Measurements from ENCODE around the gene POU2AF1. TPM values are rescaled to one million over a fixed set of nuclear protein-coding genes. Genes with fewer than 3 reads are reported as not detected.

The POU2AF1 gene
- total RNA-seq, 3 donors from 2014 or later = 4.3 to 10.8 (median 7.5) TPM

GRCh38 chr11:111416231-111416960 is 37.3 kb upstream of the POU2AF1 start:
- DNase-seq = no peak
- no peaks in the 10 kb centered on the region for H3K36me3 Mint-ChIP-seq (ENCODE audit: insufficient read depth)
- H3K4me3 Mint-ChIP-seq = no peak overlapping the region
- H3K4me1 Mint-ChIP-seq (ENCODE audit: low read depth) = peaks cover 60% of the 10 kb centered on the region
- no peak for ATAC-seq
- H3K9me3 Mint-ChIP-seq = no peaks in the 10 kb centered on the region
- H3K27me3 Mint-ChIP-seq (ENCODE audit: low read depth) = no peaks in the 10 kb centered on the region

- DNase-seq = no peak
- no peak for ATAC-seq
- Mint-ChIP-seq H3K36me3 (ENCODE audit: insufficient read depth) (no peaks in the 10 kb centered on the region), H3K27me3 (ENCODE audit: low read depth) (no peaks in the 10 kb centered on the region), H3K4me1 (ENCODE audit: low read depth) (peaks cover 61% of the 10 kb centered on the region), H3K9me3 (no peaks in the 10 kb centered on the region), H3K4me3 (no peak overlapping the region)
Measured at GRCh38 chr11:111414936-111415335, 35.9 kb upstream of the POU2AF1 start.

- H3K4me3 Mint-ChIP-seq = peak overlapping the region; percentile 1
- H3K4me1 Mint-ChIP-seq (ENCODE audit: low read depth) = peaks cover 63% of the 10 kb centered on the region
- no peaks in the 10 kb centered on the region for H3K36me3 Mint-ChIP-seq (ENCODE audit: insufficient read depth)
- no peak for DNase-seq
- peak; percentile 15 to 35 for ATAC-seq
- no peaks in the 10 kb centered on the region for H3K27me3 Mint-ChIP-seq (ENCODE audit: low read depth)
- no peaks in the 10 kb centered on the region for H3K9me3 Mint-ChIP-seq
Measured at GRCh38 chr11:111414267-111414931, 35.3 kb upstream of the POU2AF1 start.

GRCh38 chr11:111413849-111414248 is 34.8 kb upstream of the POU2AF1 start:
- Mint-ChIP-seq H3K9me3 (no peaks in the 10 kb centered on the region), H3K4me1 (ENCODE audit: low read depth) (peaks cover 63% of the 10 kb centered on the region), H3K4me3 (no peak overlapping the region), H3K27me3 (ENCODE audit: low read depth) (no peaks in the 10 kb centered on the region), H3K36me3 (ENCODE audit: insufficient read depth) (no peaks in the 10 kb centered on the region)
- DNase-seq (peak; percentile 24), ATAC-seq (peak; percentile 81 to 87)

GRCh38 chr11:111412293-111412692 is 33.2 kb upstream of the POU2AF1 start:
- ATAC-seq (no peak), DNase-seq (no peak)
- H3K9me3 Mint-ChIP-seq = no peaks in the 10 kb centered on the region
- H3K27me3 Mint-ChIP-seq (ENCODE audit: low read depth) = no peaks in the 10 kb centered on the region
- H3K36me3 Mint-ChIP-seq (ENCODE audit: insufficient read depth) = no peaks in the 10 kb centered on the region
- H3K4me3 Mint-ChIP-seq = no peak overlapping the region
- peaks cover 50% of the 10 kb centered on the region for H3K4me1 Mint-ChIP-seq (ENCODE audit: low read depth)

- H3K36me3 Mint-ChIP-seq (ENCODE audit: insufficient read depth) = no peaks in the 10 kb centered on the region
- DNase-seq (no peak), ATAC-seq (no peak)
- H3K4me3 Mint-ChIP-seq = no peak overlapping the region
- H3K4me1 Mint-ChIP-seq (ENCODE audit: low read depth) = peaks cover 42% of the 10 kb centered on the region
- no peaks in the 10 kb centered on the region for H3K9me3 Mint-ChIP-seq
- H3K27me3 Mint-ChIP-seq (ENCODE audit: low read depth) = no peaks in the 10 kb centered on the region
Measured at GRCh38 chr11:111411456-111411855, 32.4 kb upstream of the POU2AF1 start.

- H3K27me3 Mint-ChIP-seq (ENCODE audit: low read depth) = no peaks in the 10 kb centered on the region
- DNase-seq = no peak
- no peaks in the 10 kb centered on the region for H3K9me3 Mint-ChIP-seq
- no peaks in the 10 kb centered on the region for H3K36me3 Mint-ChIP-seq (ENCODE audit: insufficient read depth)
- ATAC-seq = no peak
- no peak overlapping the region for H3K4me3 Mint-ChIP-seq
- H3K4me1 Mint-ChIP-seq (ENCODE audit: low read depth) = peaks cover 39% of the 10 kb centered on the region
Measured at GRCh38 chr11:111410951-111411350, 31.9 kb upstream of the POU2AF1 start.

GRCh38 chr11:111409915-111410314 is 30.8 kb upstream of the POU2AF1 start:
- H3K4me3 Mint-ChIP-seq = no peak overlapping the region
- DNase-seq = no peak

GRCh38 chr11:111408789-111409727 is 30.0 kb upstream of the POU2AF1 start:
- Mint-ChIP-seq H3K4me3 (no peak overlapping the region), H3K36me3 (ENCODE audit: insufficient read depth) (no peaks in the 10 kb centered on the region), H3K4me1 (ENCODE audit: low read depth) (peaks cover 24% of the 10 kb centered on the region), H3K9me3 (peaks cover 2% of the 10 kb centered on the region), H3K27me3 (ENCODE audit: low read depth) (no peaks in the 10 kb centered on the region)
- ATAC-seq (no peak), DNase-seq (no peak)

More at GRCh38 chr11:111409915-111410314, 30.8 kb upstream of the POU2AF1 start:
- Mint-ChIP-seq H3K36me3 (ENCODE audit: insufficient read depth) (no peaks in the 10 kb centered on the region), H3K9me3 (no peaks in the 10 kb centered on the region), H3K4me1 (ENCODE audit: low read depth) (peaks cover 32% of the 10 kb centered on the region), H3K27me3 (ENCODE audit: low read depth) (no peaks in the 10 kb centered on the region)
- no peak for ATAC-seq

GRCh38 chr11:111407652-111408051 is 28.6 kb upstream of the POU2AF1 start:
- no peaks in the 10 kb centered on the region for H3K36me3 Mint-ChIP-seq (ENCODE audit: insufficient read depth)
- H3K9me3 Mint-ChIP-seq = peaks cover 11% of the 10 kb centered on the region
- H3K4me1 Mint-ChIP-seq (ENCODE audit: low read depth) = peaks cover 12% of the 10 kb centered on the region
- no peaks in the 10 kb centered on the region for H3K27me3 Mint-ChIP-seq (ENCODE audit: low read depth)
- ATAC-seq = no peak
- no peak overlapping the region for H3K4me3 Mint-ChIP-seq
- no peak for DNase-seq

GRCh38 chr11:111406589-111406988 is 27.5 kb upstream of the POU2AF1 start:
- no peaks in the 10 kb centered on the region for H3K27me3 Mint-ChIP-seq (ENCODE audit: low read depth)

GRCh38 chr11:111406091-111406490 is 27.0 kb upstream of the POU2AF1 start:
- H3K9me3 Mint-ChIP-seq = peaks cover 11% of the 10 kb centered on the region
- H3K27me3 Mint-ChIP-seq (ENCODE audit: low read depth) = no peaks in the 10 kb centered on the region
- peaks cover 4% of the 10 kb centered on the region for H3K4me1 Mint-ChIP-seq (ENCODE audit: low read depth)
- ATAC-seq = no peak
- H3K36me3 Mint-ChIP-seq (ENCODE audit: insufficient read depth) = no peaks in the 10 kb centered on the region
- no peak for DNase-seq
- no peak overlapping the region for H3K4me3 Mint-ChIP-seq

More at GRCh38 chr11:111406589-111406988, 27.5 kb upstream of the POU2AF1 start:
- Mint-ChIP-seq H3K4me3 (no peak overlapping the region), H3K36me3 (ENCODE audit: insufficient read depth) (no peaks in the 10 kb centered on the region), H3K9me3 (peaks cover 11% of the 10 kb centered on the region), H3K4me1 (ENCODE audit: low read depth) (peaks cover 4% of the 10 kb centered on the region)
- DNase-seq = no peak
- no peak for ATAC-seq

- Mint-ChIP-seq H3K9me3 (peaks cover 11% of the 10 kb centered on the region), H3K27me3 (ENCODE audit: low read depth) (no peaks in the 10 kb centered on the region), H3K4me3 (no peak overlapping the region), H3K4me1 (ENCODE audit: low read depth) (peaks cover 4% of the 10 kb centered on the region), H3K36me3 (ENCODE audit: insufficient read depth) (no peaks in the 10 kb centered on the region)
- DNase-seq (no peak), ATAC-seq (no peak)
Measured at GRCh38 chr11:111405551-111405950, 26.5 kb upstream of the POU2AF1 start.

GRCh38 chr11:111403051-111403726 is 24.1 kb upstream of the POU2AF1 start:
- H3K4me1 Mint-ChIP-seq (ENCODE audit: low read depth) = peaks cover 8% of the 10 kb centered on the region
- H3K36me3 Mint-ChIP-seq (ENCODE audit: insufficient read depth) = no peaks in the 10 kb centered on the region
- ATAC-seq (no peak), DNase-seq (no peak)
- peaks cover 11% of the 10 kb centered on the region for H3K9me3 Mint-ChIP-seq
- no peak overlapping the region for H3K4me3 Mint-ChIP-seq
- no peaks in the 10 kb centered on the region for H3K27me3 Mint-ChIP-seq (ENCODE audit: low read depth)
